GM12878 (cell line): ENCODE measurements around the gene ZNF507. TPM values are rescaled to one million over a fixed set of nuclear protein-coding genes. Genes with fewer than 3 reads are reported as not detected.

Experiments
- ATAC-seq: fragments of 200-7000 bp; cut with Tn5 transposase; 3 replicates; pipeline ENCODE4 v1.9.1; 2020; ENCODE audit warnings: mild to moderate bottlenecking, moderate library complexity
- BruUV-seq: library from RNA; stranded (reverse); fragments of 400-500 nt; replicated peaks from 2 replicates; lab custom pipeline; 2021; lab: Mats Ljungman, UMichigan
- CTCF ChIA-PET: fragments of 300-600 bp; sonication (Branson Sonifier 250); formaldehyde crosslinking; extraction: SDS; loops from one replicate; lab custom pipeline; 2021; ENCODE audit warnings: inconsistent platforms; lab: Yijun Ruan, JAX
- POLR2A ChIA-PET: fragments of 350-600 bp; formaldehyde crosslinking; extraction: SDS; loops from one replicate; lab custom pipeline; 2021; ENCODE audit warnings: inconsistent platforms; lab: Charles Lee
- RAD21 ChIA-PET: fragments of 300-600 bp; sonication (Branson Sonifier 250); formaldehyde crosslinking; loops from one replicate; lab custom pipeline; 2023; ENCODE audit warnings: antibody characterized with exemption; ENCODE audit not compliant: unreplicated experiment; lab: Charles Lee
- SMC1A ChIA-PET: fragments of 300-600 bp; sonication (Branson Sonifier 250); formaldehyde crosslinking; loops from one replicate; lab custom pipeline; 2023; ENCODE audit not compliant: unreplicated experiment, uncharacterized antibody; lab: Charles Lee
- DNase-seq: peaks from one replicate; pipeline ENCODE4 v3.0.0-alpha.2; 2011; ENCODE audit warnings: low read depth, low spot score
- FAIRE-seq: peaks from 3 replicates; lab custom pipeline; 2011; peaks lifted over from hg19 to GRCh38; lab: Jason Lieb, UNC
- H2AFZ ChIP-seq: 2 replicates; pipeline ENCODE4 v1.6.0; 2011; ENCODE audit warnings: low read depth, low read length, control low read depth; ENCODE audit not compliant: control insufficient read depth
- H3K27ac ChIP-seq: 2 replicates; pipeline ENCODE4 v1.5.1; 2011; ENCODE audit warnings: control low read depth; ENCODE audit not compliant: control insufficient read depth, insufficient read depth
- H3K27me3 ChIP-seq, 2 experiments: replicated peaks in 1 of 2; 2 replicates each; pipeline versions ENCODE4 v1.6.0 to v1.6.1; 2011; ENCODE audit warnings: low read length in 1 of 2; ENCODE audit not compliant: control insufficient read depth in 2 of 2, insufficient read depth in 2 of 2
- H3K36me3 ChIP-seq, 2 experiments: 2 replicates each; pipeline ENCODE4 v1.5.1; 2011; ENCODE audit warnings: low read length in 1 of 2; ENCODE audit not compliant: control insufficient read depth in 2 of 2, insufficient read depth in 2 of 2
- H3K4me1 ChIP-seq: 2 replicates; pipeline ENCODE4 v1.6.1; 2011; ENCODE audit warnings: mild to moderate bottlenecking, low read length, moderate library complexity, mixed read lengths; ENCODE audit not compliant: control insufficient read depth, insufficient read depth
- H3K4me2 ChIP-seq: 2 replicates; pipeline ENCODE4 v1.6.0; 2011; ENCODE audit warnings: control low read depth; ENCODE audit not compliant: control insufficient read depth, insufficient read depth
- H3K4me3 ChIP-seq: fragments of 200-600 bp; sonication (generic); 2 replicates; pipeline ENCODE4 v1.5.1; 2016
- H3K79me2 ChIP-seq: 2 replicates; pipeline ENCODE4 v1.6.0; 2011; ENCODE audit warnings: low read length; ENCODE audit not compliant: control insufficient read depth, insufficient read depth
- H3K9ac ChIP-seq: 2 replicates; pipeline ENCODE4 v1.8.0; 2011; ENCODE audit warnings: low read length, control low read depth, mixed read lengths; ENCODE audit not compliant: control insufficient read depth, insufficient read depth
- H3K9me3 ChIP-seq: replicated peaks from 3 replicates; pipeline ENCODE4 v1.5.1; 2011; ENCODE audit warnings: mild to moderate bottlenecking, low read length; ENCODE audit not compliant: control insufficient read depth, insufficient read depth
- H4K20me1 ChIP-seq: 2 replicates; pipeline ENCODE4 v1.6.0; 2011; ENCODE audit not compliant: control insufficient read depth, insufficient read depth
- DPF2 ChIP-seq: fragments of 450-650 bp; IDR thresholded peaks from 2 replicates; pipeline ENCODE4 v1.6.1; 2017; ENCODE audit warnings: mild to moderate bottlenecking
- FOXK2 ChIP-seq: fragments of 450-650 bp; IDR thresholded peaks from 2 replicates; pipeline ENCODE4 v1.6.1; 2017; ENCODE audit warnings: mild to moderate bottlenecking, moderate library complexity
- IRF4 ChIP-seq: IDR thresholded peaks from 2 replicates; pipeline ENCODE4 v1.6.1; 2011; ENCODE audit warnings: low read depth, low read length
- SREBF2 ChIP-seq: IDR thresholded peaks from 2 replicates; pipeline ENCODE4 v1.6.1; 2012; ENCODE audit warnings: mild to moderate bottlenecking, low read length
- WGBS: methylation state at CpG from one replicate; pipeline ENCODE4 v1.1.6; 2016; ENCODE audit warnings: low lambda C conversion rate; ENCODE audit not compliant: insufficient replicate concordance, insufficient coverage; ENCODE audit errors: missing lambda C conversion rate; 5-methylcytosine and 5-hydroxymethylcytosine counted together
- in situ Hi-C: fragments of 300-500 bp; cut with MboI; formaldehyde crosslinking; loops from 9 replicates; pipeline ENCODE4 v1.14.3; 2018; ENCODE audit warnings: mixed read lengths
- intact Hi-C: fragments of 100-400 bp; cut with micrococcal nuclease; formaldehyde crosslinking; loops from one replicate; pipeline ENCODE4 v1.14.2; 2022; ENCODE audit not compliant: unreplicated experiment
- polyA plus RNA-seq, 11 experiments: library from polyadenylated mRNA; depleted of rRNA in 4 of 11; unstranded in 6 of 11; stranded (reverse) in 5 of 11; fragments of >200 nt; fragmentation: Nextera tagmentation in 4 of 11; fragmentation: Illumina TruSeq in 1 of 11; extraction: Ambion mirVana in 4 of 11; extraction: Trizol in 1 of 11; gene quantifications; 1 replicate in 1 of 11; 2 replicates in 10 of 11; pipeline versions ENCODE4 v1.2.1 to v1.2.3, GENCODE V29; 2011 to 2016; ENCODE audit warnings: inconsistent platforms in 2 of 11, missing spikeins in 2 of 11, low read depth in 1 of 11
- total RNA-seq, 4 experiments: library from RNA; depleted of rRNA in 3 of 4; stranded (reverse); fragments of >200 nt in 3 of 4; fragmentation: Illumina TruSeq in 1 of 4; extraction: Trizol in 1 of 4; gene quantifications; 2 replicates each; pipeline versions ENCODE4 v1.2.1 to v1.2.3, GENCODE V29; 2013 to 2021
- TF ChIP-seq, protein P1 (sequence below): fragments of 450-650 bp; IDR thresholded peaks from 2 replicates; pipeline ENCODE4 v1.6.1; 2017; ENCODE audit warnings: mild to moderate bottlenecking, moderate library complexity
- TF ChIP-seq, protein P2 (sequence below): IDR thresholded peaks from 2 replicates; pipeline ENCODE4 v1.6.1; 2011; ENCODE audit warnings: mild to moderate bottlenecking, low read depth, low read length, moderate library complexity; ENCODE audit not compliant: insufficient replicate concordance

ZNF507 gene
- total and polyA plus RNA-seq, 10 of the 15 experiments (the other 5 are each of a cell fraction or from before 2014, with no cell fraction given): 2.3 to 18.4 (median 10.1) TPM

DNA sequence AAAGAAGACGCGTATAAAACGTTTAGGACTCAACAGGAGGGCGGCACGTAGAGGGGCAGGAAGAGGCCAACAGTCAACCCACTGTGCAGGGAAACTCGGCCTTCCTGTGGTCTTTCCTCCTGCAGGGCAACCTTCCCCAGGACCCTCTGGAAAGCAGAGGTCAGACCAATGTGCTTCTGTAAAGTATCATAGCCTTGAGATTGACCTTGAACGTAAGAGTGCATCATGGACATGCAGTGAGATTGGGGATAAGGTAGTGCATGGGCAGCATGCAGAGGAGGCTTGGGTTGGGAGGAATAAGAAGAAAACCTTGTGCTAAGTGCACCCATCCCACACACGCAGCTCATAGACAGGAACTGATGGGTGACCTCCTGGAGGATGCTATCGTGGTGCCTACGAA, 34.0 kb upstream of the ZNF507 start:
- intact Hi-C loops: no loop called here
- DNase-seq (no peak), FAIRE-seq (no peak), ATAC-seq (no peak)
- ChIA-PET POLR2A (no interaction called here), CTCF (no interaction called here), RAD21 (no interaction called here)
- no peak overlapping the region for H3K4me2 ChIP-seq
- H3K27ac ChIP-seq: no peak overlapping the region
- whole genome bisulfite sequencing: 50% methylated on average over 10 of the region's 10 CpGs
- H3K36me3 ChIP-seq: no peaks in the 10 kb centered on the region
- no peaks in the 10 kb centered on the region for H3K4me1 ChIP-seq
- no peaks in the 10 kb centered on the region for H3K9me3 ChIP-seq
- H3K4me3 ChIP-seq: no peak overlapping the region
- no peaks in the 10 kb centered on the region for H3K79me2 ChIP-seq
- H2AFZ ChIP-seq: no peak overlapping the region
- in situ Hi-C loops: no loop called here
- no peak overlapping the region for H3K9ac ChIP-seq
- H4K20me1 ChIP-seq: no peaks in the 10 kb centered on the region
- BruUV-seq: no TSS peak
- no peaks in the 10 kb centered on the region for H3K27me3 ChIP-seq
- TF ChIP-seq SREBF2 (no peak), IRF4 (no peak), DPF2 (no peak), FOXK2 (no peak)
- TF ChIP-seq, protein P1, sequence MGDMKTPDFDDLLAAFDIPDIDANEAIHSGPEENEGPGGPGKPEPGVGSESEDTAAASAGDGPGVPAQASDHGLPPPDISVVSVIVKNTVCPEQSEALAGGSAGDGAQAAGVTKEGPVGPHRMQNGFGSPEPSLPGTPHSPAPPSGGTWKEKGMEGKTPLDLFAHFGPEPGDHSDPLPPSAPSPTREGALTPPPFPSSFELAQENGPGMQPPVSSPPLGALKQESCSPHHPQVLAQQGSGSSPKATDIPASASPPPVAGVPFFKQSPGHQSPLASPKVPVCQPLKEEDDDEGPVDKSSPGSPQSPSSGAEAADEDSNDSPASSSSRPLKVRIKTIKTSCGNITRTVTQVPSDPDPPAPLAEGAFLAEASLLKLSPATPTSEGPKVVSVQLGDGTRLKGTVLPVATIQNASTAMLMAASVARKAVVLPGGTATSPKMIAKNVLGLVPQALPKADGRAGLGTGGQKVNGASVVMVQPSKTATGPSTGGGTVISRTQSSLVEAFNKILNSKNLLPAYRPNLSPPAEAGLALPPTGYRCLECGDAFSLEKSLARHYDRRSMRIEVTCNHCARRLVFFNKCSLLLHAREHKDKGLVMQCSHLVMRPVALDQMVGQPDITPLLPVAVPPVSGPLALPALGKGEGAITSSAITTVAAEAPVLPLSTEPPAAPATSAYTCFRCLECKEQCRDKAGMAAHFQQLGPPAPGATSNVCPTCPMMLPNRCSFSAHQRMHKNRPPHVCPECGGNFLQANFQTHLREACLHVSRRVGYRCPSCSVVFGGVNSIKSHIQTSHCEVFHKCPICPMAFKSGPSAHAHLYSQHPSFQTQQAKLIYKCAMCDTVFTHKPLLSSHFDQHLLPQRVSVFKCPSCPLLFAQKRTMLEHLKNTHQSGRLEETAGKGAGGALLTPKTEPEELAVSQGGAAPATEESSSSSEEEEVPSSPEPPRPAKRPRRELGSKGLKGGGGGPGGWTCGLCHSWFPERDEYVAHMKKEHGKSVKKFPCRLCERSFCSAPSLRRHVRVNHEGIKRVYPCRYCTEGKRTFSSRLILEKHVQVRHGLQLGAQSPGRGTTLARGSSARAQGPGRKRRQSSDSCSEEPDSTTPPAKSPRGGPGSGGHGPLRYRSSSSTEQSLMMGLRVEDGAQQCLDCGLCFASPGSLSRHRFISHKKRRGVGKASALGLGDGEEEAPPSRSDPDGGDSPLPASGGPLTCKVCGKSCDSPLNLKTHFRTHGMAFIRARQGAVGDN: no peak
- TF ChIP-seq, protein P2, sequence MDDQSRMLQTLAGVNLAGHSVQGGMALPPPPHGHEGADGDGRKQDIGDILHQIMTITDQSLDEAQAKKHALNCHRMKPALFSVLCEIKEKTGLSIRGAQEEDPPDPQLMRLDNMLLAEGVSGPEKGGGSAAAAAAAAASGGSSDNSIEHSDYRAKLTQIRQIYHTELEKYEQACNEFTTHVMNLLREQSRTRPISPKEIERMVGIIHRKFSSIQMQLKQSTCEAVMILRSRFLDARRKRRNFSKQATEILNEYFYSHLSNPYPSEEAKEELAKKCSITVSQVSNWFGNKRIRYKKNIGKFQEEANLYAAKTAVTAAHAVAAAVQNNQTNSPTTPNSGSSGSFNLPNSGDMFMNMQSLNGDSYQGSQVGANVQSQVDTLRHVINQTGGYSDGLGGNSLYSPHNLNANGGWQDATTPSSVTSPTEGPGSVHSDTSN: no peak
- TF ChIP-seq, all 136 proteins: peak for 0
- SMC1A ChIA-PET: no interaction called here
